HS-27A (cell line): Measurements from ENCODE around the gene LRFN4.
"Not testable (repeated sequence)": the region's sequence is repeated elsewhere in the genome, so short reads cannot be mapped to it uniquely, and the experiment has no call there.

ENCODE experiments used
- DNase-seq: peaks from one replicate; pipeline ENCODE4 v3.0.0-alpha.2; 2012; ENCODE audit warnings: low read depth, missing footprints

The LRFN4 gene

GRCh38 chr11:66856496-66857233, at the start of gene LRFN4:
LRFN4 (plus strand) TSS chr11:66857064; CDS start chr11:66857745, 681 bp downstream.
- DNase-seq = peak; percentile 62

GRCh38 chr11:66809592-66809991, 47.3 kb upstream of the LRFN4 start:
- no peak for DNase-seq

- DNase-seq = no peak
Measured at GRCh38 chr11:66810576-66811185, 46.2 kb upstream of the LRFN4 start.

GRCh38 chr11:66814678-66815077, 42.2 kb upstream of the LRFN4 start:
- no peak for DNase-seq

GRCh38 chr11:66815646-66816045, 41.2 kb upstream of the LRFN4 start:
- no peak for DNase-seq

- no peak for DNase-seq
Measured at GRCh38 chr11:66818231-66818955, 38.5 kb upstream of the LRFN4 start.

- no peak for DNase-seq
Measured at GRCh38 chr11:66820381-66820780, 36.5 kb upstream of the LRFN4 start.

GRCh38 chr11:66820901-66821300, 36.0 kb upstream of the LRFN4 start:
- DNase-seq = no peak

- DNase-seq = no peak
Measured at GRCh38 chr11:66823700-66824099, 33.2 kb upstream of the LRFN4 start.

GRCh38 chr11:66824573-66824972, 32.3 kb upstream of the LRFN4 start:
- DNase-seq = not testable (repeated sequence)

- DNase-seq = no peak
Measured at GRCh38 chr11:66834539-66834845, 22.4 kb upstream of the LRFN4 start.

- DNase-seq = no peak
Measured at GRCh38 chr11:66834943-66835342, 21.9 kb upstream of the LRFN4 start.

GRCh38 chr11:66835768-66836405, 21.0 kb upstream of the LRFN4 start:
- no peak for DNase-seq

GRCh38 chr11:66840317-66841091, 16.4 kb upstream of the LRFN4 start:
- no peak for DNase-seq

GRCh38 chr11:66841861-66842260, 15.0 kb upstream of the LRFN4 start:
- no peak for DNase-seq

- DNase-seq = no peak
Measured at GRCh38 chr11:66842501-66842895, 14.4 kb upstream of the LRFN4 start.

- peak; percentile 69 for DNase-seq
Measured at GRCh38 chr11:66842896-66843775, 13.7 kb upstream of the LRFN4 start, which contains the start of gene RCE1. RCE1 (plus strand) TSS chr11:66843441; CDS start chr11:66843456, 15 bp downstream.

- DNase-seq = no peak
Measured at GRCh38 chr11:66843776-66844495, 12.9 kb upstream of the LRFN4 start.

- no peak for DNase-seq
Measured at GRCh38 chr11:66844496-66845142, 12.2 kb upstream of the LRFN4 start.
